Vagina (tissue), 2 donors: ENCODE data around the gene ZNF587B. TPM values are rescaled to one million over a fixed set of nuclear protein-coding genes. Genes with fewer than 3 reads are reported as not detected.
"Not testable (repeated sequence)": the region's sequence is repeated elsewhere in the genome, so short reads cannot be mapped to it uniquely, and the experiment has no call there.

ENCODE experiments used
- DNase-seq, 2 donors: peaks; one replicate each; pipeline ENCODE4 v3.0.0-alpha.2; 2017; ENCODE audit errors: extremely low spot score in 2 of 2
- H3K27ac ChIP-seq: fragments of 200-600 bp; sonication (generic); one replicate; pipeline ENCODE4 v1.5.1; 2019
- H3K27me3 ChIP-seq: fragments of 200-600 bp; sonication (generic); one replicate; pipeline ENCODE4 v1.5.1; 2019
- H3K36me3 ChIP-seq, 2 donors: fragments of 200-600 bp; sonication (generic); one replicate each; pipeline ENCODE4 v1.5.1; 2017 to 2019
- H3K4me1 ChIP-seq: fragments of 200-600 bp; sonication (generic); one replicate; pipeline ENCODE4 v1.5.1; 2019
- H3K4me3 ChIP-seq, 2 donors: fragments of 200-600 bp; sonication (generic); 1 replicate in 1 of 2; 2 replicates in 1 of 2; pipeline ENCODE4 v1.5.1; 2016 to 2019
- H3K9me3 ChIP-seq: fragments of 200-600 bp; sonication (generic); one replicate; pipeline ENCODE4 v1.5.1; 2019
- CTCF ChIP-seq, 3 experiments: fragments of 450-650 bp in 2 of 3; fragments of 200-600 bp in 1 of 3; sonication (generic) in 1 of 3; IDR thresholded peaks; one replicate each; pipeline ENCODE4 v1.5.1; 2017 to 2019; ENCODE audit warnings: antibody characterized with exemption in 3 of 3, mild to moderate bottlenecking in 2 of 3, moderate library complexity in 2 of 3
- POLR2A ChIP-seq, 2 donors: fragments of 450-650 bp; IDR thresholded peaks; one replicate each; pipeline ENCODE4 v1.6.1; 2017; ENCODE audit warnings: antibody characterized with exemption in 2 of 2, mild to moderate bottlenecking in 2 of 2, moderate library complexity in 2 of 2
- POLR2AphosphoS5 ChIP-seq, 2 donors: sonication (generic); formaldehyde crosslinking; IDR thresholded peaks; one replicate each; pipeline ENCODE4 v1.9.0; 2017; ENCODE audit warnings: antibody characterized with exemption in 2 of 2, mild to moderate bottlenecking in 2 of 2, low read depth in 1 of 2; ENCODE audit not compliant: insufficient read depth in 1 of 2
- intact Hi-C: fragments of 100-400 bp; cut with DNase I; formaldehyde crosslinking; loops from one replicate; pipeline ENCODE4 v1.15.1; 2023
- total RNA-seq: library from RNA; depleted of rRNA; stranded (reverse); fragments of >200 nt; gene quantifications from one replicate; pipeline ENCODE4 v1.2.3, GENCODE V29; 2016

The ZNF587B gene
- total RNA-seq, 1 donor from 2014 or later, result 17.9 TPM

GRCh38 chr19:57816652-57817051 is 13.4 kb upstream of the ZNF587B start:
- peaks cover 44% of the 10 kb centered on the region for H3K4me1 ChIP-seq

GRCh38 chr19:57817976-57818375 is 12.1 kb upstream of the ZNF587B start:
- TF ChIP-seq POLR2A (IDR thresholded peaks at IDR 0.05) (no peak), CTCF (IDR thresholded peaks at IDR 0.05) (no peak), POLR2AphosphoS5 (IDR thresholded peaks at IDR 0.05; ENCODE audit: insufficient read depth in 1 of 2, low read depth in 1 of 2) (no peak)
- intact Hi-C loops, result no loop called here
- peaks cover 40% of the 10 kb centered on the region for H3K4me1 ChIP-seq

More at GRCh38 chr19:57816652-57817051, 13.4 kb upstream of the ZNF587B start:
- no peak for DNase-seq
- H3K27ac ChIP-seq, result no peak overlapping the region
- TF ChIP-seq CTCF (IDR thresholded peaks at IDR 0.05) (no peak), POLR2AphosphoS5 (IDR thresholded peaks at IDR 0.05; ENCODE audit: insufficient read depth in 1 of 2, low read depth in 1 of 2) (no peak), POLR2A (IDR thresholded peaks at IDR 0.05) (no peak)
- H3K4me3 ChIP-seq, result no peak overlapping the region
- no peaks in the 10 kb centered on the region for H3K9me3 ChIP-seq
- no peaks in the 10 kb centered on the region for H3K36me3 ChIP-seq
- H3K27me3 ChIP-seq, result no peaks in the 10 kb centered on the region
- intact Hi-C loops, result no loop called here

GRCh38 chr19:57818378-57818777 is 11.7 kb upstream of the ZNF587B start:
- Histone ChIP-seq H3K4me1 (peaks cover 40% of the 10 kb centered on the region), H3K36me3 (no peaks in the 10 kb centered on the region), H3K27ac (no peak overlapping the region), H3K27me3 (no peaks in the 10 kb centered on the region), H3K4me3 (no peak overlapping the region), H3K9me3 (no peaks in the 10 kb centered on the region)
- no peak for DNase-seq
- intact Hi-C loops, result no loop called here
- TF ChIP-seq POLR2A (IDR thresholded peaks at IDR 0.05) (no peak), POLR2AphosphoS5 (IDR thresholded peaks at IDR 0.05; ENCODE audit: insufficient read depth in 1 of 2, low read depth in 1 of 2) (no peak), CTCF (IDR thresholded peaks at IDR 0.05) (no peak)

More at GRCh38 chr19:57817976-57818375, 12.1 kb upstream of the ZNF587B start:
- Histone ChIP-seq H3K9me3 (no peaks in the 10 kb centered on the region), H3K36me3 (no peaks in the 10 kb centered on the region), H3K4me3 (no peak overlapping the region), H3K27ac (no peak overlapping the region), H3K27me3 (no peaks in the 10 kb centered on the region)
- DNase-seq, result no peak

GRCh38 chr19:57819475-57820148 is 10.5 kb upstream of the ZNF587B start:
- no peaks in the 10 kb centered on the region for H3K9me3 ChIP-seq
- TF ChIP-seq CTCF (IDR thresholded peaks at IDR 0.05), result no peak
- TF ChIP-seq POLR2AphosphoS5 (IDR thresholded peaks at IDR 0.05; ENCODE audit: insufficient read depth in 1 of 2, low read depth in 1 of 2), result peak; percentile 76 to 94
- TF ChIP-seq POLR2A (IDR thresholded peaks at IDR 0.05), result no peak
- no peak for DNase-seq
- H3K27ac ChIP-seq, result peak overlapping the region; percentile 82
- H3K27me3 ChIP-seq, result no peaks in the 10 kb centered on the region
- peaks cover 37% of the 10 kb centered on the region for H3K4me1 ChIP-seq
- intact Hi-C loops, result no loop called here
- no peaks in the 10 kb centered on the region for H3K36me3 ChIP-seq
- peak overlapping the region; percentile 60 to 96 for H3K4me3 ChIP-seq

GRCh38 chr19:57820599-57820998 is 9.5 kb upstream of the ZNF587B start:
- TF ChIP-seq CTCF (IDR thresholded peaks at IDR 0.05) (no peak), POLR2AphosphoS5 (IDR thresholded peaks at IDR 0.05; ENCODE audit: insufficient read depth in 1 of 2, low read depth in 1 of 2) (no peak), POLR2A (IDR thresholded peaks at IDR 0.05) (no peak)
- peak overlapping the region; percentile 60 to 96 for H3K4me3 ChIP-seq
- DNase-seq, result no peak
- no peaks in the 10 kb centered on the region for H3K27me3 ChIP-seq
- H3K9me3 ChIP-seq, result no peaks in the 10 kb centered on the region
- intact Hi-C loops, result no loop called here
- no peaks in the 10 kb centered on the region for H3K36me3 ChIP-seq
- peaks cover 30% of the 10 kb centered on the region for H3K4me1 ChIP-seq
- peak overlapping the region; percentile 82 for H3K27ac ChIP-seq

GRCh38 chr19:57821095-57821494 is 9.0 kb upstream of the ZNF587B start:
- H3K27ac ChIP-seq, intact Hi-C loops, H3K27me3 ChIP-seq, H3K4me3 ChIP-seq, DNase-seq, H3K9me3 ChIP-seq, H3K36me3 ChIP-seq: not testable (repeated sequence)
- peaks cover 30% of the 10 kb centered on the region for H3K4me1 ChIP-seq

GRCh38 chr19:57821501-57821900 is 8.6 kb upstream of the ZNF587B start:
- H3K27ac ChIP-seq, H3K36me3 ChIP-seq, intact Hi-C loops, DNase-seq, H3K27me3 ChIP-seq, H3K4me3 ChIP-seq, H3K9me3 ChIP-seq: not testable (repeated sequence)
- H3K4me1 ChIP-seq, result peaks cover 30% of the 10 kb centered on the region

GRCh38 chr19:57823155-57823554 is 6.9 kb upstream of the ZNF587B start:
- peaks cover 30% of the 10 kb centered on the region for H3K4me1 ChIP-seq

More at GRCh38 chr19:57823155-57823554, 6.9 kb upstream of the ZNF587B start:
- DNase-seq, H3K36me3 ChIP-seq, H3K27me3 ChIP-seq, H3K4me3 ChIP-seq, H3K27ac ChIP-seq, intact Hi-C loops, H3K9me3 ChIP-seq: not testable (repeated sequence)
